Prostate gland (tissue), 1 donor: ENCODE results near the gene ARSB.

Experiments
- POLR2A ChIP-seq: fragments of 450-650 bp; IDR thresholded peaks from one replicate; pipeline ENCODE4 v1.6.1; 2016; ENCODE audit warnings: antibody characterized with exemption, mild to moderate bottlenecking
- POLR2AphosphoS5 ChIP-seq: sonication (generic); formaldehyde crosslinking; IDR thresholded peaks from one replicate; pipeline ENCODE4 v1.6.1; 2017; ENCODE audit warnings: antibody characterized with exemption

- TF ChIP-seq POLR2AphosphoS5 (no peak), POLR2A (no peak)
These were observed 227.6 kb downstream of the ARSB start for GRCh38 chr5:78757269-78758053.
